OCI-LY3 (cell line): ENCODE results near the gene PRSS22.

ENCODE experiments used
- H2AFZ ChIP-seq: fragments of 200-600, 300-600 bp; shearing (Covaris generic); 2 replicates; pipeline ENCODE4 v1.6.0; 2014; ENCODE audit warnings: antibody characterized with exemption, low read depth, low read length
- H3K27ac ChIP-seq: fragments of 200-600, 300-600 bp; sonication (generic); 2 replicates; pipeline ENCODE4 v1.5.1; 2014; ENCODE audit warnings: mild to moderate bottlenecking, low read length, moderate library complexity, mixed read lengths
- H3K27me3 ChIP-seq: fragments of 200-600, 300-600 bp; sonication (generic); 2 replicates; pipeline ENCODE4 v1.6.1; 2014; ENCODE audit warnings: low read depth, low read length, mixed read lengths
- H3K36me3 ChIP-seq: fragments of 200-600, 300-600 bp; sonication (generic); replicated peaks from 2 replicates; pipeline ENCODE3; 2014; ENCODE audit warnings: low read depth, low read length, mixed read lengths
- H3K4me1 ChIP-seq: fragments of 300-600, 200-600 bp; sonication (generic); 2 replicates; pipeline ENCODE4 v1.6.1; 2014; ENCODE audit warnings: low read length, mixed read lengths
- H3K4me2 ChIP-seq: fragments of 200-600, 300-600 bp; sonication (generic); 2 replicates; pipeline ENCODE4 v1.6.1; 2014; ENCODE audit warnings: low read length, mixed read lengths
- H3K4me3 ChIP-seq: fragments of 300-600, 200-600 bp; sonication (generic); 2 replicates; pipeline ENCODE4 v1.5.1; 2014; ENCODE audit warnings: antibody characterized with exemption, mild to moderate bottlenecking, low read length, moderate library complexity
- H3K79me2 ChIP-seq: fragments of 300-600, 200-600 bp; shearing (Covaris generic); 2 replicates; pipeline ENCODE4 v1.6.1; 2014; ENCODE audit warnings: mild to moderate bottlenecking, low read length, mixed read lengths
- H3K9ac ChIP-seq: fragments of 300-600, 200-600 bp; shearing (Covaris generic); 2 replicates; pipeline ENCODE4 v1.6.0; 2014; ENCODE audit warnings: mild to moderate bottlenecking, low read length, moderate library complexity
- H3K9me3 ChIP-seq: fragments of 200-600, 300-600 bp; shearing (Covaris generic); 2 replicates; pipeline ENCODE4 v1.6.1; 2014; ENCODE audit warnings: low read length, mixed read lengths; ENCODE audit not compliant: insufficient read depth
- H4K20me1 ChIP-seq: fragments of 200-600, 300-600 bp; sonication (generic); 2 replicates; pipeline ENCODE4 v1.6.1; 2016; ENCODE audit warnings: low read length, mixed read lengths; ENCODE audit not compliant: insufficient read depth
- CTCF ChIP-seq: fragments of 200-600, 300-600 bp; sonication (generic); IDR thresholded peaks from 2 replicates; pipeline ENCODE4 v1.5.1; 2014; ENCODE audit warnings: antibody characterized with exemption, low read length, low read depth
- EZH2phosphoT487 ChIP-seq: fragments of 200-600 bp; shearing (Covaris generic); IDR thresholded peaks from 2 replicates; pipeline ENCODE4 v1.6.1; 2018; ENCODE audit warnings: antibody characterized with exemption, mixed run types, low read depth

The PRSS22 gene

GRCh38 chr16:2846511-2847310 is 11.3 kb downstream of the PRSS22 start:
- Histone ChIP-seq H2AFZ (no peak overlapping the region), H3K4me1 (no peaks in the 10 kb centered on the region), H3K4me2 (no peak overlapping the region), H3K9me3 (no peaks in the 10 kb centered on the region), H3K36me3 (no peaks in the 10 kb centered on the region), H3K27me3 (no peaks in the 10 kb centered on the region; the same call in 1 of the 2 replicates), H4K20me1 (no peaks in the 10 kb centered on the region), H3K9ac (no peak overlapping the region), H3K79me2 (no peaks in the 10 kb centered on the region), H3K4me3 (no peak overlapping the region), H3K27ac (no peak overlapping the region)
- TF ChIP-seq EZH2phosphoT487 = no peak
- no peak for TF ChIP-seq CTCF

GRCh38 chr16:2845116-2845515 is 12.9 kb downstream of the PRSS22 start:
- H3K9me3 ChIP-seq = no peaks in the 10 kb centered on the region
- H3K27me3 ChIP-seq = no peaks in the 10 kb centered on the region; the same call in 1 of the 2 replicates
- no peaks in the 10 kb centered on the region for H3K4me1 ChIP-seq
- H4K20me1 ChIP-seq = no peaks in the 10 kb centered on the region
- H3K4me3 ChIP-seq = no peak overlapping the region
- no peak overlapping the region for H2AFZ ChIP-seq
- H3K9ac ChIP-seq = no peak overlapping the region
- no peaks in the 10 kb centered on the region for H3K36me3 ChIP-seq
- TF ChIP-seq EZH2phosphoT487 = no peak
- TF ChIP-seq CTCF = no peak
- no peak overlapping the region for H3K4me2 ChIP-seq
- no peaks in the 10 kb centered on the region for H3K79me2 ChIP-seq
- no peak overlapping the region for H3K27ac ChIP-seq

- Histone ChIP-seq H4K20me1 (no peaks in the 10 kb centered on the region), H3K27me3 (no peaks in the 10 kb centered on the region), H3K9ac (no peak overlapping the region), H3K9me3 (no peaks in the 10 kb centered on the region), H2AFZ (no peak overlapping the region), H3K4me3 (no peak overlapping the region), H3K27ac (no peak overlapping the region), H3K79me2 (no peaks in the 10 kb centered on the region), H3K4me2 (no peak overlapping the region), H3K4me1 (no peaks in the 10 kb centered on the region), H3K36me3 (no peaks in the 10 kb centered on the region)
- TF ChIP-seq CTCF (no peak), EZH2phosphoT487 (no peak)
Observed at GRCh38 chr16:2843526-2843925, 14.4 kb downstream of the PRSS22 start.

GRCh38 chr16:2842340-2843000 is 15.5 kb downstream of the PRSS22 start:
- no peaks in the 10 kb centered on the region for H3K27me3 ChIP-seq
- H4K20me1 ChIP-seq = no peaks in the 10 kb centered on the region
- TF ChIP-seq EZH2phosphoT487 = no peak
- peak; percentile 47 for TF ChIP-seq CTCF
- no peaks in the 10 kb centered on the region for H3K79me2 ChIP-seq
- no peak overlapping the region for H3K4me3 ChIP-seq
- H3K4me2 ChIP-seq = no peak overlapping the region
- no peaks in the 10 kb centered on the region for H3K4me1 ChIP-seq
- no peaks in the 10 kb centered on the region for H3K9me3 ChIP-seq
- H3K27ac ChIP-seq = no peak overlapping the region
- H3K9ac ChIP-seq = no peak overlapping the region
- H2AFZ ChIP-seq = no peak overlapping the region
- H3K36me3 ChIP-seq = no peaks in the 10 kb centered on the region
